Spleen (tissue), 11 donors: ENCODE results near the gene STRBP. TPM values are rescaled to one million over a fixed set of nuclear protein-coding genes. Genes with fewer than 3 reads are reported as not detected.

ENCODE experiments used
- DNase-seq: peaks from one replicate; pipeline ENCODE4 v3.0.0-alpha.2; 2020
- H3K27ac ChIP-seq, 8 donors: fragments of 200-600 bp; sonication (generic) in 7 of 8; 1 replicate in 4 of 8; 2 replicates in 4 of 8; pipeline versions ENCODE4 v1.5.0 to v1.8.0; 2016 to 2021; ENCODE audit warnings: inconsistent platforms in 4 of 8, mild to moderate bottlenecking in 4 of 8, moderate library complexity in 1 of 8
- H3K27me3 ChIP-seq, 7 donors: fragments of 200-600 bp; sonication (generic) in 6 of 7; replicated peaks in 1 of 7; 1 replicate in 4 of 7; 2 replicates in 3 of 7; pipeline versions ENCODE4 v1.5.0 to v1.8.0; 2016 to 2021; ENCODE audit warnings: inconsistent platforms in 3 of 7, mild to moderate bottlenecking in 1 of 7
- H3K36me3 ChIP-seq, 6 donors: fragments of 200-600 bp; sonication (generic) in 5 of 6; 1 replicate in 4 of 6; 2 replicates in 2 of 6; pipeline versions ENCODE4 v1.5.0 to v1.8.0; 2016 to 2021; ENCODE audit warnings: inconsistent platforms in 2 of 6
- H3K4me1 ChIP-seq, 6 donors: fragments of 200-600 bp; sonication (generic) in 5 of 6; 1 replicate in 3 of 6; 2 replicates in 3 of 6; pipeline versions ENCODE4 v1.5.0 to v1.8.0; 2016 to 2021; ENCODE audit warnings: inconsistent platforms in 3 of 6
- H3K4me3 ChIP-seq, 8 donors: fragments of 200-600 bp; sonication (generic) in 7 of 8; 1 replicate in 4 of 8; 2 replicates in 4 of 8; pipeline versions ENCODE4 v1.5.0 to v1.8.0; 2016 to 2021; ENCODE audit warnings: inconsistent platforms in 4 of 8, mild to moderate bottlenecking in 4 of 8, moderate library complexity in 2 of 8
- H3K9me3 ChIP-seq, 8 donors: fragments of 200-600 bp; sonication (generic) in 7 of 8; 1 replicate in 4 of 8; 2 replicates in 4 of 8; pipeline versions ENCODE4 v1.5.0 to v1.8.0; 2016 to 2021; ENCODE audit warnings: inconsistent platforms in 4 of 8
- CTCF ChIP-seq, 11 experiments: fragments of 200-600 bp in 7 of 11; fragments of 450-650 bp in 4 of 11; sonication (generic) in 4 of 11; IDR thresholded peaks in 8 of 11; conservative IDR thresholded peaks in 3 of 11; 1 replicate in 7 of 11; 2 replicates in 4 of 11; pipeline versions ENCODE4 v1.4.0 to v1.8.0; 2016 to 2021; ENCODE audit warnings: antibody characterized with exemption in 11 of 11, inconsistent platforms in 4 of 11, mild to moderate bottlenecking in 1 of 11
- POLR2A ChIP-seq, 3 donors: fragments of 450-650 bp; IDR thresholded peaks; one replicate each; pipeline ENCODE4 v1.5.1; 2017; ENCODE audit warnings: antibody characterized with exemption in 3 of 3, mild to moderate bottlenecking in 1 of 3
- POLR2AphosphoS5 ChIP-seq, 3 donors: sonication (generic); formaldehyde crosslinking; IDR thresholded peaks; one replicate each; pipeline ENCODE4 v1.5.1; 2017; ENCODE audit warnings: antibody characterized with exemption in 3 of 3
- WGBS, 5 donors: extraction: QIAGEN DNeasy Blood & Tissue Kit in 3 of 5; methylation state at CpG; one replicate each; pipeline versions ENCODE4 v1.1.5 to v1.1.7; 2013 to 2018; 5-methylcytosine and 5-hydroxymethylcytosine counted together
- intact Hi-C: fragments of 100-400 bp; cut with DNase I; formaldehyde crosslinking; loops from one replicate; pipeline ENCODE4 v1.15.0; 2023; ENCODE audit warnings: low total_unique reads
- polyA plus RNA-seq, 3 donors: library from polyadenylated mRNA; stranded (reverse); fragments of 200-250 nt; gene quantifications; one replicate each; pipeline ENCODE4 v1.2.1, GENCODE V29; 2013
- total RNA-seq, 7 donors: library from RNA; depleted of rRNA in 3 of 7; stranded (reverse); fragments of >200 nt in 3 of 7; fragmentation: NEBNext Ultra II Directional in 4 of 7; extraction: Animal tissue kit (Norgen Biotek cat#: 25700) in 4 of 7; gene quantifications; one replicate each; pipeline versions ENCODE4 v1.1.0 to v1.2.1, GENCODE V29; 2016 to 2021
- donor health status: healthy with polysubstance abuse.
- donor health status: DM: no; HTN: no; CAD: no; lungs with moderate emphysema.
- donor health status: DM: no; HTN: no; CAD: no.
- donor health status: Bipolar disorder and iron deficiency.
- donor health status: healthy.
- donor health status: DM: no; HTN: no; CAD: no.
- donor health status: DM: yes; HTN: yes; CAD: no.

STRBP gene
- total and polyA plus RNA-seq, 10 donors = 23.8 to 57.1 (median 36.7) TPM

- intact Hi-C loops = no loop called here
- H3K36me3 ChIP-seq = no peaks in the 10 kb centered on the region
- TF ChIP-seq POLR2A (IDR thresholded peaks at IDR 0.05) (no peak), CTCF (IDR thresholded peaks at IDR 0.05 in 8 of 11, conservative IDR thresholded peaks at IDR 0.05 in 3 of 11) (no peak), POLR2AphosphoS5 (IDR thresholded peaks at IDR 0.05) (no peak)
- H3K27me3 ChIP-seq = no peaks in the 10 kb centered on the region
- peaks cover 0 to 16% (median 1%) of the 10 kb centered on the region in 6 donors for H3K4me1 ChIP-seq
- H3K9me3 ChIP-seq = no peaks in the 10 kb centered on the region
- H3K4me3 ChIP-seq = no peak overlapping the region
- H3K27ac ChIP-seq = no peak overlapping the region
- DNase-seq = no peak
- WGBS, 5 donors = 52 to 77% (median 63%) methylated on average over 4 of the region's 4 CpGs
Measured at GRCh38 chr9:123312306-123312877, 44.0 kb upstream of the STRBP start.

GRCh38 chr9:123311250-123311752 lies 42.9 kb upstream of the STRBP start:
- 67 to 76% (median 75%) methylated on average over 9 of the region's 9 CpGs for WGBS, 5 donors
- no peak for DNase-seq
- intact Hi-C loops = no loop called here

GRCh38 chr9:123310551-123311249 lies 42.3 kb upstream of the STRBP start:
- Histone ChIP-seq H3K4me1 (peaks cover 0 to 4% (median 0%) of the 10 kb centered on the region in 6 donors), H3K27ac (no peak overlapping the region), H3K27me3 (no peaks in the 10 kb centered on the region), H3K4me3 (no peak overlapping the region), H3K36me3 (no peaks in the 10 kb centered on the region), H3K9me3 (no peaks in the 10 kb centered on the region)
- no peak for DNase-seq
- 74 to 83% (median 81%) methylated on average over 4 of the region's 4 CpGs for WGBS, 5 donors
- TF ChIP-seq CTCF (IDR thresholded peaks at IDR 0.05 in 8 of 11, conservative IDR thresholded peaks at IDR 0.05 in 3 of 11) = no peak
- TF ChIP-seq POLR2AphosphoS5 (IDR thresholded peaks at IDR 0.05) = no peak
- no peak for TF ChIP-seq POLR2A (IDR thresholded peaks at IDR 0.05)
- intact Hi-C loops = no loop called here

More at GRCh38 chr9:123311250-123311752, 42.9 kb upstream of the STRBP start:
- no peak for TF ChIP-seq POLR2A (IDR thresholded peaks at IDR 0.05)
- no peak for TF ChIP-seq CTCF (IDR thresholded peaks at IDR 0.05 in 8 of 11, conservative IDR thresholded peaks at IDR 0.05 in 3 of 11)
- TF ChIP-seq POLR2AphosphoS5 (IDR thresholded peaks at IDR 0.05) = no peak
- Histone ChIP-seq H3K4me3 (no peak overlapping the region), H3K4me1 (peaks cover 0 to 8% (median 0%) of the 10 kb centered on the region in 6 donors), H3K27me3 (no peaks in the 10 kb centered on the region), H3K27ac (no peak overlapping the region), H3K36me3 (no peaks in the 10 kb centered on the region), H3K9me3 (no peaks in the 10 kb centered on the region)

- no peak for DNase-seq
- intact Hi-C loops = no loop called here
- WGBS, 5 donors = 84 to 100% (median 89%) methylated on average over 1 of the region's 1 CpG
- Histone ChIP-seq H3K27me3 (no peaks in the 10 kb centered on the region), H3K36me3 (no peaks in the 10 kb centered on the region), H3K4me3 (no peak overlapping the region), H3K9me3 (no peaks in the 10 kb centered on the region), H3K4me1 (peaks cover 0 to 13% (median 5%) of the 10 kb centered on the region in 6 donors), H3K27ac (no peak overlapping the region)
- no peak for TF ChIP-seq CTCF (IDR thresholded peaks at IDR 0.05 in 8 of 11, conservative IDR thresholded peaks at IDR 0.05 in 3 of 11)
- TF ChIP-seq POLR2AphosphoS5 (IDR thresholded peaks at IDR 0.05) = no peak
- no peak for TF ChIP-seq POLR2A (IDR thresholded peaks at IDR 0.05)
Measured at GRCh38 chr9:123309611-123310010, 41.2 kb upstream of the STRBP start.
